ENCODE results near the gene MLPH.

Gene MLPH

DNA sequence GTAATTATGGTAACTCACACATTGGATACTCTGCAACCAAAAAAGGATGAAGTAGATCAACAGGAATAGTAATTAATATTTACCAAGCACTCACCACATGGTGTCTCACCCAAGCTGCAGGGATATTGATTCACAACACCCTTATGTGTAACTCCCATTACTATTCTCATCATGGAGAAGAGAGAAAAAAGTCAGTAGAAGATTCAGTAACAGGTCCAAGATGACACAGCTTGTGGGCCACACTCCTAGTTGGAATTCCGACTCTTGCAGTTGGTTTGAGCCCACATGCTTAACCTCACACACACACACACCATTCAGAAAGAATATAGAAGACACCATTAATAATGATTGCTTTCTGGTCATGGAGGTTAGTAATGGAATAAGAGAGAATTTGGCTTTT, 1.7 kb upstream of the MLPH start:
- Histone ChIP-seq H3K4me1 (ENCODE audit: control insufficient read depth, low read length) (no peaks in the 10 kb centered on the region), H3K9me2 (replicated peaks; ENCODE audit: control insufficient read depth, low read length) (no peaks in the 10 kb centered on the region), H3K79me2 (ENCODE audit: control insufficient read depth, low read length) (no peaks in the 10 kb centered on the region), H3K36me3 (ENCODE audit: control insufficient read depth, low read length) (no peaks in the 10 kb centered on the region), H3K4me3 (ENCODE audit: low read length) (no peak overlapping the region), H3K9me3 (ENCODE audit: control insufficient read depth, insufficient read depth, low read length) (no peaks in the 10 kb centered on the region), H3K4me2 (ENCODE audit: low read length) (no peak overlapping the region), H3K27ac (ENCODE audit: low read depth, low read length) (no peak overlapping the region), H4K20me1 (ENCODE audit: control insufficient read depth, insufficient read depth, low read depth, low read length) (no peaks in the 10 kb centered on the region), H3F3A (ENCODE audit: control insufficient read depth, insufficient read depth) (no peaks in the 10 kb centered on the region), H3K27me3 (ENCODE audit: control insufficient read depth, low read length) (peaks cover 8% of the 10 kb centered on the region)
- TF ChIP-seq, protein P1, sequence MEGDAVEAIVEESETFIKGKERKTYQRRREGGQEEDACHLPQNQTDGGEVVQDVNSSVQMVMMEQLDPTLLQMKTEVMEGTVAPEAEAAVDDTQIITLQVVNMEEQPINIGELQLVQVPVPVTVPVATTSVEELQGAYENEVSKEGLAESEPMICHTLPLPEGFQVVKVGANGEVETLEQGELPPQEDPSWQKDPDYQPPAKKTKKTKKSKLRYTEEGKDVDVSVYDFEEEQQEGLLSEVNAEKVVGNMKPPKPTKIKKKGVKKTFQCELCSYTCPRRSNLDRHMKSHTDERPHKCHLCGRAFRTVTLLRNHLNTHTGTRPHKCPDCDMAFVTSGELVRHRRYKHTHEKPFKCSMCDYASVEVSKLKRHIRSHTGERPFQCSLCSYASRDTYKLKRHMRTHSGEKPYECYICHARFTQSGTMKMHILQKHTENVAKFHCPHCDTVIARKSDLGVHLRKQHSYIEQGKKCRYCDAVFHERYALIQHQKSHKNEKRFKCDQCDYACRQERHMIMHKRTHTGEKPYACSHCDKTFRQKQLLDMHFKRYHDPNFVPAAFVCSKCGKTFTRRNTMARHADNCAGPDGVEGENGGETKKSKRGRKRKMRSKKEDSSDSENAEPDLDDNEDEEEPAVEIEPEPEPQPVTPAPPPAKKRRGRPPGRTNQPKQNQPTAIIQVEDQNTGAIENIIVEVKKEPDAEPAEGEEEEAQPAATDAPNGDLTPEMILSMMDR (IDR thresholded peaks at IDR 0.05; ENCODE audit: low read depth, low read length, poor library complexity, severe bottlenecking): no peak
- no peak for TF ChIP-seq EZH2phosphoT487 (IDR thresholded peaks at IDR 0.05; ENCODE audit: borderline replicate concordance, low read length)

DNA sequence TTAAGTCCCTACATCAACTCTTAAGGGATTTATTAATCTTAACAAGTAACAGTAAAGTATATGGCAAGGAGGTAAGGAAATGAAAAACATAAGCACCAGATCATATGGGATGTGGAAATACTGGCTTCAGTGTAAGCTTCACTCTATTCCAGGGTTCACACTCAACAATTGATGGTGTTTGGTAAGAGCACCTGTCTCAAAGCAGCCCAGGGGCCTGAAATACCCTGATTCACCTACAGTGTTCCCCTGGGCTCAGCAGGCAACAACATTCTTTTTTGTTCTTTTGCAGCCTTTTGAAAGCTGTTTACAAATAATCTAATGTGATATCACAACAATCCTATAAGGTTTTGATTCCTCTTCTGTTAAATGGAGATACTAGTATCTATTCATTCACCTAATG, 1.2 kb upstream of the MLPH start:
- no peaks in the 10 kb centered on the region for H3K9me2 ChIP-seq (replicated peaks; ENCODE audit: control insufficient read depth, low read length)
- peaks cover 4% of the 10 kb centered on the region for H3K27me3 ChIP-seq (ENCODE audit: control insufficient read depth, low read length)
- TF ChIP-seq, protein P1 (IDR thresholded peaks at IDR 0.05; ENCODE audit: low read depth, low read length, poor library complexity, severe bottlenecking): no peak
- TF ChIP-seq EZH2phosphoT487 (IDR thresholded peaks at IDR 0.05; ENCODE audit: borderline replicate concordance, low read length): no peak
- H3K4me3 ChIP-seq (ENCODE audit: low read length): no peak overlapping the region
- no peak overlapping the region for H3K27ac ChIP-seq (ENCODE audit: low read depth, low read length)
- no peaks in the 10 kb centered on the region for H3F3A ChIP-seq (ENCODE audit: control insufficient read depth, insufficient read depth)
- no peaks in the 10 kb centered on the region for H3K36me3 ChIP-seq (ENCODE audit: control insufficient read depth, low read length)
- H3K4me2 ChIP-seq (ENCODE audit: low read length): no peak overlapping the region
- no peaks in the 10 kb centered on the region for H3K79me2 ChIP-seq (ENCODE audit: control insufficient read depth, low read length)
- peaks cover 2% of the 10 kb centered on the region for H3K9me3 ChIP-seq (ENCODE audit: control insufficient read depth, insufficient read depth, low read length)
- no peaks in the 10 kb centered on the region for H3K4me1 ChIP-seq (ENCODE audit: control insufficient read depth, low read length)
- no peaks in the 10 kb centered on the region for H4K20me1 ChIP-seq (ENCODE audit: control insufficient read depth, insufficient read depth, low read depth, low read length)

DNA sequence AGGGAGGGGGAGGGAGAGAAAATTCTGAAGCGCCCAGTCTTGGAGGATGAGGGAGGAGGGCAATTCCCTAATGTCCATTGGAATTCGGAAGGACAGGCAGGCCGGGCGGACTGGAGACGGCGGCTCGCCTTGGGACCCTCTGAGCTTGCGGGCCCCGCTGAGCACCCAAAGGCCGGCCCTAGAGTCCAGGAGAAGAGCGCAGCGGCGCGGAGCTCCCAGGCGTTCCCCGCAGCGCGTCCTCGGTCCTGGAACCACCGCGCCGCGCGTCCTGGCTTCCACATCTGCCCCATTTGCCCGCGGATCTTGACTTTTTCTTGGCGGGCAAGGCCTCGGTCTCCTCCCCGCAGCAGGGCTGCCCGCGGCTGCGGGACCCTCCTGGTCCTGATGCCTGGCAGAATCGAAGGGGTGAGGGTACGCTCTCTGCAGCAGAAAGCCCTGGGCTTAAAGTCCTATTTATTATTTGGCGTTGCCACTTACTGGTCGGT, 675 bp upstream of the MLPH start:
- Histone ChIP-seq H3K9me2 (replicated peaks; ENCODE audit: control insufficient read depth, low read length) (no peaks in the 10 kb centered on the region), H3K9me3 (ENCODE audit: control insufficient read depth, insufficient read depth, low read length) (peaks cover 8% of the 10 kb centered on the region), H3K4me3 (ENCODE audit: low read length) (no peak overlapping the region), H4K20me1 (ENCODE audit: control insufficient read depth, insufficient read depth, low read depth, low read length) (no peaks in the 10 kb centered on the region), H3K36me3 (ENCODE audit: control insufficient read depth, low read length) (no peaks in the 10 kb centered on the region), H3K4me2 (ENCODE audit: low read length) (no peak overlapping the region), H3K79me2 (ENCODE audit: control insufficient read depth, low read length) (no peaks in the 10 kb centered on the region), H3K4me1 (ENCODE audit: control insufficient read depth, low read length) (no peaks in the 10 kb centered on the region), H3F3A (ENCODE audit: control insufficient read depth, insufficient read depth) (no peaks in the 10 kb centered on the region), H3K27me3 (ENCODE audit: control insufficient read depth, low read length) (no peaks in the 10 kb centered on the region; the same call in none of the 2 replicates), H3K27ac (ENCODE audit: low read depth, low read length) (no peak overlapping the region)
- TF ChIP-seq, protein P1 (IDR thresholded peaks at IDR 0.05; ENCODE audit: low read depth, low read length, poor library complexity, severe bottlenecking): no peak
- no peak for TF ChIP-seq EZH2phosphoT487 (IDR thresholded peaks at IDR 0.05; ENCODE audit: borderline replicate concordance, low read length)
